HEK293T (cell line): Measurements from ENCODE around the gene KIF4B.
"Not testable (repeated sequence)": the region's sequence is repeated elsewhere in the genome, so short reads cannot be mapped to it uniquely, and the experiment has no call there.

Source experiments
- CTCF ChIA-PET: fragments of 350-600 bp; formaldehyde crosslinking; extraction: SDS; loops from one replicate; lab custom pipeline; 2021; ENCODE audit warnings: antibody characterized with exemption, inconsistent platforms; lab: Yijun Ruan, JAX
- POLR2A ChIA-PET: fragments of 350-600 bp; formaldehyde crosslinking; extraction: SDS; loops from one replicate; lab custom pipeline; 2020; ENCODE audit warnings: antibody characterized with exemption, inconsistent platforms; lab: Yijun Ruan, JAX
- DNase-seq: peaks from one replicate; pipeline ENCODE4 v3.0.0; 2012; ENCODE audit warnings: mixed read lengths; ENCODE audit errors: extremely low spot score
- ARNT ChIP-seq: fragments of 450-650 bp; IDR thresholded peaks from 2 replicates; pipeline ENCODE4 v1.6.1; 2017; ENCODE audit warnings: mild to moderate bottlenecking
- BHLHE40 ChIP-seq: fragments of 450-650 bp; IDR thresholded peaks from 2 replicates; pipeline ENCODE4 v1.6.1; 2016; ENCODE audit warnings: mild to moderate bottlenecking, moderate library complexity, borderline replicate concordance
- CTBP1 ChIP-seq: fragments of 450-650 bp; IDR thresholded peaks from 2 replicates; pipeline ENCODE4 v1.6.1; 2016; ENCODE audit warnings: borderline replicate concordance
- ELF4 ChIP-seq: fragments of 450-650 bp; IDR thresholded peaks from 2 replicates; pipeline ENCODE4 v1.6.1; 2017; ENCODE audit warnings: antibody characterized with exemption
- FOXA1 ChIP-seq: fragments of 450-650 bp; IDR thresholded peaks from 2 replicates; pipeline ENCODE4 v1.6.1; 2016; ENCODE audit warnings: mild to moderate bottlenecking
- FOXK2 ChIP-seq: fragments of 450-650 bp; IDR thresholded peaks from 2 replicates; pipeline ENCODE4 v1.6.1; 2016; ENCODE audit warnings: mild to moderate bottlenecking
- FOXM1 ChIP-seq: fragments of 450-650 bp; IDR thresholded peaks from 2 replicates; pipeline ENCODE4 v1.6.1; 2017; ENCODE audit warnings: mild to moderate bottlenecking, borderline replicate concordance
- HDGF ChIP-seq: fragments of 450-650 bp; IDR thresholded peaks from 2 replicates; pipeline ENCODE4 v1.6.1; 2017; ENCODE audit warnings: antibody characterized with exemption, borderline replicate concordance
- L3MBTL2 ChIP-seq: fragments of 450-650 bp; conservative IDR thresholded peaks from 2 replicates; pipeline ENCODE4 v1.6.1; 2016; ENCODE audit warnings: mild to moderate bottlenecking
- LEF1 ChIP-seq: fragments of 450-650 bp; IDR thresholded peaks from 2 replicates; pipeline ENCODE4 v1.6.1; 2017; ENCODE audit warnings: mild to moderate bottlenecking, borderline replicate concordance
- NFRKB ChIP-seq: fragments of 450-650 bp; IDR thresholded peaks from 2 replicates; pipeline ENCODE4 v1.6.1; 2016; ENCODE audit warnings: mild to moderate bottlenecking, moderate library complexity
- SP1 ChIP-seq: fragments of 450-650 bp; IDR thresholded peaks from 2 replicates; pipeline ENCODE4 v1.6.1; 2017
- SUZ12 ChIP-seq: fragments of 450-650 bp; IDR thresholded peaks from 2 replicates; pipeline ENCODE4 v1.6.1; 2016; ENCODE audit warnings: mild to moderate bottlenecking
- TARDBP ChIP-seq: fragments of 450-650 bp; IDR thresholded peaks from 2 replicates; pipeline ENCODE4 v1.6.1; 2016
- ZNF384 ChIP-seq: fragments of 450-650 bp; IDR thresholded peaks from 2 replicates; pipeline ENCODE4 v1.6.1; 2016
- TF ChIP-seq, protein P1 (sequence below): fragments of 450-650 bp; IDR thresholded peaks from 2 replicates; pipeline ENCODE4 v1.6.1; 2016

KIF4B gene

DNA sequence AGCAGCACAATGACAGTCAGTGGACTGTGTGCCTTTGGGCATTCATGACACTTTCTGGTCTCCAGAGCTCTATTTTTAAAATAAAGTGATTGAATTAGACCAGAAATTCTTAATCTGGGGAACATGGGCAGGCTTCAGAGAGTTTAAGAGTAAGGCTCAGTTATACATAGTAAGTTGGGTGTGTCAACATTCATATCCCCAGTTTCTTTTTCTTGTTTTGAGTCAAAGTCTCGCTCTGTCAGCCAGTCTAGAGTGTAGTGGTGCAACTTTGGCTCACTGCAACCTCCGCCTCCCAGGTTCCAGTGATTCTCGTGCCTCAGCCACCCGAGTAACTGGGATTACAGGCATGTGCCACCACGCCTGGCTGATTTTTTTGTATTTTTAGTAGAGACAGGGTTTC is 13.7 kb upstream of the KIF4B start:
- TF ChIP-seq L3MBTL2: no peak
- CTCF ChIA-PET: interaction anchor here (0.6 kb wide), 1 partner anchor 78 kb away, joined by 3 read pairs; no protein-coding TSS in a partner anchor
- POLR2A ChIA-PET: no interaction called here
- DNase-seq: no peak

DNA sequence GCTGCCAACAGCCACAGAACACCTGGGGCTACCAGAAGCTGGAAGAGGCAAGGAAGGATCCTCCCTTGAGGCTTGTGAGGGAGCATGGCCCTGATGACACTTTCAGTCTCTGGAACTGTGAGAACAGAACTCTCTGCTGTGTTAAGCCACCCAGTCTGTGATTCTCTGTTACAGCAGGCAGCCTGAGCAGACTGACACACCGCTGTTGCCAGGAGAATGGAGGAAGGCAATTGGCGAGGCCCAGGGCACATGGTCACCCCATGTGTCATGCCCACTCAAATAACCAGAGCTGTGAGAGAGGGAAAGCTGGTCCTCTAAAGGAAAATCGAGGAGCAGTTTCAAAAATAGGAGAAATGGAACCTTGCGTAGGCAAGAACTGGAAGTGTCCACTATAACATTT is 12.0 kb upstream of the KIF4B start:
- TF ChIP-seq SUZ12: no peak
- no peak for TF ChIP-seq L3MBTL2
- TF ChIP-seq FOXA1: no peak
- no peak for TF ChIP-seq FOXM1
- TF ChIP-seq TARDBP: no peak
- no peak for TF ChIP-seq ZNF384
- no peak for TF ChIP-seq ARNT
- no peak for TF ChIP-seq FOXK2
- TF ChIP-seq BHLHE40: no peak
- TF ChIP-seq CTBP1: no peak
- no peak for TF ChIP-seq ELF4
- no peak for TF ChIP-seq NFRKB
- no peak for TF ChIP-seq HDGF
- TF ChIP-seq, protein P1, sequence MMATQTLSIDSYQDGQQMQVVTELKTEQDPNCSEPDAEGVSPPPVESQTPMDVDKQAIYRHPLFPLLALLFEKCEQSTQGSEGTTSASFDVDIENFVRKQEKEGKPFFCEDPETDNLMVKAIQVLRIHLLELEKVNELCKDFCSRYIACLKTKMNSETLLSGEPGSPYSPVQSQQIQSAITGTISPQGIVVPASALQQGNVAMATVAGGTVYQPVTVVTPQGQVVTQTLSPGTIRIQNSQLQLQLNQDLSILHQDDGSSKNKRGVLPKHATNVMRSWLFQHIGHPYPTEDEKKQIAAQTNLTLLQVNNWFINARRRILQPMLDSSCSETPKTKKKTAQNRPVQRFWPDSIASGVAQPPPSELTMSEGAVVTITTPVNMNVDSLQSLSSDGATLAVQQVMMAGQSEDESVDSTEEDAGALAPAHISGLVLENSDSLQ: no peak
- TF ChIP-seq LEF1: no peak
- TF ChIP-seq SP1: no peak
- DNase-seq: no peak
- CTCF ChIA-PET: no interaction called here
- POLR2A ChIA-PET: no interaction called here

DNA sequence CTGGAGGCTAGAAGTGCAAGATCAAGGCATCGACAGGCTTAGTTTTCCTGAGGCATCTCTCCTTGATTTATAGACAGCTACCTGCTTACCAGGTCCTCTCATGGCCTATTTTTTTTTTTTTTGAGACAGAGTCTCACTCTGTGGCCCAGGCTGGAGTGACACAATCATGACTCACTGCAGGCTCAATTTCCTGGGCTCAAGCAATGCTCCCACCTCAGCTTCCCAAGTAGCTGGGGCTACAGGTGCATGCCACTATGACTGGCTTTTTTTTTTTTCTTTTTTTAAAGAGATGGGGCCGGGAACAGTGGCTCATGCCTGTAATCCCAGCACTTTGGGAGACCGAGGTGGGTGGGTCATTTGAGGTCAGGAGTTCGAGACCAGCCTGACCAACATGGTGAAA is 10.8 kb upstream of the KIF4B start:
- DNase-seq, POLR2A ChIA-PET: not testable (repeated sequence)
- CTCF ChIA-PET: interaction anchor here (0.6 kb wide), 1 partner anchor 348 kb away, joined by 6 read pairs; no protein-coding TSS in a partner anchor

DNA sequence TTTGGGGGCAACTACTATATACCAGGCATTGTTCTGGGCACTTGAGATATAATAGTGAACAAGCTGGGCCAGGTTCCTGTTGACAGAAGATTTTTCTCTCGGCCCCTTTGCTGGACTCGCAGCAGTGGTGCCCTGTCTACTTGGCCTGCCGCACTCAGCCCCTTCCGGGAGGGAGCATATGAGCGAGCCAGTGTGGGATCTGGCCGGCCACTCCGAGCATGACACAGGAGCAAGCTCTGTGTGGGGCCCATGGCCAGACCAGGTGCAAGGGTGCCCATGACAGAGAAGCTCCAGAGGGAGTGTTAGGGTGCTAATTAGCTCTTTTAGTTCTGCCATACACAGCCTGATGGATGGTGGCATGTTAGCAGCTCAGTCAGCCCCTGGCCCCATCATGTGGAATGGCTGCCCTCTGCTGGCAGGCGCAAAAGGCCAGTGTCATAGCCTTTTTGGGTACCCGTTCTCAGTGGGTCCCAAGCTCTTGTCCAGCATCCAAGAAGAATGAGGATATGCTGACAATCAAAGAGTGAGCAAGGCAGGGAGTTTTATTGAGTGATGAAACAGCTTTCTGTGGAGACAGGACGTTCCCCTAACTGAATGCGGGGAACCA is 9.3 kb upstream of the KIF4B start:
- TF ChIP-seq FOXA1 (no peak), BHLHE40 (no peak), TARDBP (no peak), SUZ12 (no peak), ZNF384 (no peak), L3MBTL2 (no peak), FOXM1 (no peak), NFRKB (no peak), LEF1 (no peak), SP1 (no peak), ARNT (no peak), FOXK2 (no peak), ELF4 (no peak), CTBP1 (no peak), HDGF (no peak)
- TF ChIP-seq, protein P1: no peak
- DNase-seq: no peak
- ChIA-PET CTCF (interaction anchor here (1.3 kb wide), 1 partner anchor 24 kb away, joined by 3 read pairs; no protein-coding TSS in a partner anchor), POLR2A (no interaction called here)

DNA sequence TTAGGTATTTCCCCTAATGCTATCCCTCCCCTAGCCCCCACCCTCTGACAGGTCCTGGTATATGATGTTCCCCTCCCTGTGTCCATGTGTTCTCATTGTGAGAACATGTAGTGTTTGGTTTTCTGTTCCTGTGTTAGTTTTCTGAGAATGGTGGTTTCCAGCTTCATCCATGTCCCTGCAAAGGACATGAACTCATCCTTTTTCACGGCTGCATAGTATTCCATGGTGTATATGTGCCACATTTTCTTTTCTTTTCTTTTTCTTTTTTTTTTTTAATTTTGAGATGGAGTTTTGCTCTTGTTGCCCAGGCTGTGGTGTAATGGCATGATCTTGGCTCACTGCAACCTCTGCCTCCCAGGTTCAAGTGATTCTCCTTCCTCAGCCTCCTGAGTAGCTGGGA is 7.3 kb upstream of the KIF4B start:
- POLR2A ChIA-PET, DNase-seq, CTCF ChIA-PET: not testable (repeated sequence)

DNA sequence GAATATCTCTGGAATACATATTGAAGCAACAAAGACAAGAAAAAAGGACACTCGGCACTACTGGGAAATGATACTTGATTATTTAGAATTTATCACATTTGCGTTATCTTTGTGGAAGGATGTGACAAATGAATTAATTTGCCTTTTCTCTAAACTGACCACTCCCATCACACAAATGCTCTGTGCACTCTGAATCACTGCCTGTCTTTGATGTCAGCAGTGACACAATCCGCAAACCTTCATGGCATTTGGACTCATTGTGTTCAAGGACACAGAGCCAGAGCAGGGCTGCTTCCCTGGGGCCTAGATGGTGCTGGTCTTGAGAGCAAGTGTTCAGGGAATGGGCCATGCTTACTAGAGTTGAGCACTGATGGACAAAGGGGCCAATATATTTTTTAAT is 4.9 kb upstream of the KIF4B start:
- TF ChIP-seq FOXK2 (no peak), ELF4 (no peak)
- POLR2A ChIA-PET: no interaction called here

DNA sequence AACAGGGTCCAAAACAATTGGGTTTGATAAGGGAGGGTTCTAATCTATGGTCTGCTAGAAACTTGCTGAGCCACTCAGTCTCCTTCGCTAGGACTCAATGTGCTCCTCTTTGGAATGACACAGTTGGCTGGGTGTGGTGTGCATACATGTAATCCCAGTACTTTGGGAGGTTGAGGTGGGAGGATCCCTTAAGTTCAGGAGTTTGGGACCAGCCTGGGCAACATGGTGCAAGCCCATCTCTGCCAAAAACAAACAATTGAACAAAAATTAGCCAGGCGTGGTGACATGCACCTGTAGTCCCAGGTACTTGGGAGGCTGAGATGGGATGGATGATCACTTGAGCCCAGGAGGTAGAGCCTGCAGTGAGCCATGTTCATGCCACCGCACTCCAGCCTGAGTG is 2.7 kb upstream of the KIF4B start:
- TF ChIP-seq ZNF384: no peak
- ChIA-PET CTCF (no interaction called here), POLR2A (no interaction called here)
- no peak for DNase-seq

More for the DNA sequence above, 4.9 kb upstream of the KIF4B start:
- no peak for DNase-seq
- CTCF ChIA-PET: no interaction called here

DNA sequence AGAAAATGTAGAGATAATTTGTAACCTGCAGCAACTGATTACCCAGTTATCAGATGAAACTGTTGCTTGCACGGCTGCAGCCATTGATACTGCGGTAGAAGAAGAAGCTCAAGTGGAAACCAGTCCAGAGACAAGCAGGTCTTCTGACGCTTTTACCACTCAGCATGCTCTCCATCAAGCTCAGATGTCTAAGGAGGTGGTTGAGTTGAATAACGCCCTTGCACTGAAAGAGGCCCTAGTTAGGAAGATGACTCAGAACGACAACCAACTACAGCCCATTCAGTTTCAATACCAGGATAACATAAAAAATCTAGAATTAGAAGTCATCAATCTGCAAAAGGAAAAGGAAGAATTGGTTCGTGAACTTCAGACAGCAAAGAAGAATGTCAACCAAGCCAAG is 1.7 kb downstream of the KIF4B start:
- no peak for DNase-seq
- ChIA-PET POLR2A (no interaction called here), CTCF (interaction anchor here (1.7 kb wide), 1 partner anchor 19 kb away, joined by 4 read pairs; no protein-coding TSS in a partner anchor)
- TF ChIP-seq NFRKB (no peak), ELF4 (no peak)

DNA sequence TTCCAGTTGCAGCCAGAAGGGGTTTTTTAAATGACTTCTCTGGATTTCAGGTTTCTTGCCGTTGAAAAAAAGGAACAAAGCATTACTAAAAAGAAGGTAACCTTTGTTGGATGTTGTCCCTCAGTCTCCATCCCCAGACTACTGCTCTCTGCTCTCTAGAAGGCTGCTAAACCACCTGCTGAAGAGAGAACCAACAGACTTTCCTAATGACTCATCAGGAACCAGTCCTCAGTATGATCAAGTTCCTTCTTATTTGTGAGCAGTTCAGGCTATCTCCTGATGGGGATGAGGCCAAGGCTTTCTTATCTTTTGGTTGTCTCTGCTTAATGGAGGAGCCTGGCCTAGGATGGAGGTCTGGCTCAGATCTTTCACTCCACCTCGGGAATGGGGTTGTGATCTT is 4.1 kb downstream of the KIF4B start:
- TF ChIP-seq BHLHE40: no peak
- TF ChIP-seq, protein P1: no peak
- TF ChIP-seq FOXA1: no peak
- TF ChIP-seq TARDBP: no peak
- no peak for TF ChIP-seq SP1
- no peak for TF ChIP-seq NFRKB
- no peak for TF ChIP-seq FOXK2
- TF ChIP-seq L3MBTL2: no peak
- TF ChIP-seq CTBP1: no peak
- TF ChIP-seq SUZ12: no peak
- TF ChIP-seq LEF1: no peak
- no peak for TF ChIP-seq HDGF
- TF ChIP-seq ELF4: no peak
- TF ChIP-seq ARNT: no peak
- TF ChIP-seq FOXM1: no peak
- no peak for TF ChIP-seq ZNF384
- CTCF ChIA-PET: no interaction called here
- DNase-seq: no peak
- POLR2A ChIA-PET: no interaction called here
